GM08714 (cell line): ENCODE results near the gene SOS2.

ENCODE experiments used
- H3K4me3 ChIP-seq: fragments of 200-500 bp; sonication (Bioruptor generic); 2 replicates; pipeline ENCODE4 v1.5.1; 2014; ENCODE audit warnings: mild to moderate bottlenecking, low read length, inconsistent platforms
- ZNF274 ChIP-seq: IDR thresholded peaks from 2 replicates; pipeline ENCODE4 v1.6.1; 2012; ENCODE audit warnings: mild to moderate bottlenecking, low read depth, low read length

The SOS2 gene

GRCh38 chr14:50070840-50071548 is 160.4 kb downstream of the SOS2 start:
- no peak overlapping the region for H3K4me3 ChIP-seq
- TF ChIP-seq ZNF274, result no peak

DNA sequence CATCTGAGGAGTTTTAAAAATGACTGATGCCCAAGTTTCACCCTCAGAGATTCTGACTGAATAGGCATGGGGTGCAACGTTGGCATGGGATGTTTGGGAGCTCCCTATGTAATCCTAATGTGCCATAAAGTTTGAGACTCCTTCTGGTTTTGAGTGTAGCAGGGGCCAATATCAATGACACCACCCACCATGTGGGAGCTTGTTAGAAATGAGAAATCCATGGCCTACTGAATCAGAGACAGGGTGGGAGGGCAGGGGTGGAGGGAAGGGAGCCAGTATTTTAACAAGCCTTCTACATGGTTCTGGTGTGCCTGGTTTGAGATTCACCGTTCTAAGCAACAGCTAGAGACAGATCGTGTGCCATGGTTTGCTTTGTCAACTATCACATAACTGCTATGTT is 161.1 kb downstream of the SOS2 start:
- H3K4me3 ChIP-seq, result no peak overlapping the region
- TF ChIP-seq ZNF274, result no peak

- no peak overlapping the region for H3K4me3 ChIP-seq
- TF ChIP-seq ZNF274, result no peak
Observed at GRCh38 chr14:50069325-50069724, 162.1 kb downstream of the SOS2 start.

DNA sequence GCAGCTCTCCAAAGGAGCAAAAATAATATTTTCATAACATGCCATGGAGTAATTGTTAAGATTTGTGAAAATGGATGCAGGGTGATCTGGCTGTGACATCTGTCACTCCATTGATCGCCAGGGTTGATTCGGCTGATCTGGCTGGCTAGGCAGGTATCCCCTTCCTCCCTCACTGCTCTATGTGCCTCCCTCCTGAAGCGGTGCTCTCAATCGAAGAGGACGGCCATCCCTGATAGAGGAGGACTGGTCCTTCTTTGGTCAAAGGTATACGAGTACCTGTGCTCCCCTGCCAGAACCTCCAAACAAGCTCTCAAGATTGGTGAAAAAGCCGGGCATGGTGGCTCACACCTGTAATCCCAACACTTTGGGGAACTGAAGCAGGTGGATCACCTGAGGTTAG is 162.9 kb downstream of the SOS2 start:
- H3K4me3 ChIP-seq, result no peak overlapping the region

GRCh38 chr14:50067723-50068495 is 163.5 kb downstream of the SOS2 start:
- no peak overlapping the region for H3K4me3 ChIP-seq
- TF ChIP-seq ZNF274, result no peak

More for the DNA sequence above, 162.9 kb downstream of the SOS2 start:
- TF ChIP-seq ZNF274, result no peak
